ENCODE results near the gene SLC25A19. TPM values are rescaled to one million over a fixed set of nuclear protein-coding genes. Genes with fewer than 3 reads are reported as not detected.

Gene SLC25A19
- total RNA-seq, 2 donors from 2014 or later: 6.1 to 12.6 TPM

GRCh38 chr17:75315541-75316243 lies 26.5 kb upstream of the SLC25A19 start:
- H3K27ac ChIP-seq: no peak overlapping the region

GRCh38 chr17:75313941-75314551 lies 24.8 kb upstream of the SLC25A19 start:
- no peaks in the 10 kb centered on the region for H3K4me1 ChIP-seq (ENCODE audit: control insufficient read depth in 1 of 2, low read depth in 2 of 2)
- H3K36me3 ChIP-seq: peaks cover 17% of the 10 kb centered on the region
- no peaks in the 10 kb centered on the region for H3K27me3 ChIP-seq (replicated peaks; ENCODE audit: insufficient read depth)
- TF ChIP-seq CTCF (IDR thresholded peaks at IDR 0.05): no peak
- no peak for DNase-seq (ENCODE audit: low spot score)
- H3K4me3 ChIP-seq: no peak overlapping the region
- H3K9me3 ChIP-seq: no peaks in the 10 kb centered on the region
- H3K27ac ChIP-seq: peak overlapping the region in 1 of 2 donors; percentile 35
- ATAC-seq (ENCODE audit: insufficient number of reproducible peaks, low FRiP score, low read depth): no peak

More at GRCh38 chr17:75315541-75316243, 26.5 kb upstream of the SLC25A19 start:
- Histone ChIP-seq H3K4me3 (no peak overlapping the region), H3K4me1 (ENCODE audit: control insufficient read depth in 1 of 2, low read depth in 2 of 2) (no peaks in the 10 kb centered on the region), H3K27me3 (replicated peaks; ENCODE audit: insufficient read depth) (no peaks in the 10 kb centered on the region), H3K9me3 (no peaks in the 10 kb centered on the region), H3K36me3 (peaks cover 29% of the 10 kb centered on the region)
- no peak for ATAC-seq (ENCODE audit: insufficient number of reproducible peaks, low FRiP score, low read depth)
- no peak for TF ChIP-seq CTCF (IDR thresholded peaks at IDR 0.05)
- DNase-seq (ENCODE audit: low spot score): no peak

- peak overlapping the region in 1 of 2 donors; percentile 13 for H3K27ac ChIP-seq
- DNase-seq (ENCODE audit: low spot score) (no peak), ATAC-seq (ENCODE audit: insufficient number of reproducible peaks, low FRiP score, low read depth) (peak; percentile 39)
- H3K36me3 ChIP-seq: no peaks in the 10 kb centered on the region
- H3K27me3 ChIP-seq (replicated peaks; ENCODE audit: insufficient read depth): no peaks in the 10 kb centered on the region
- H3K9me3 ChIP-seq: no peaks in the 10 kb centered on the region
- no peak for TF ChIP-seq CTCF (IDR thresholded peaks at IDR 0.05)
- no peak overlapping the region for H3K4me3 ChIP-seq
- no peaks in the 10 kb centered on the region for H3K4me1 ChIP-seq (ENCODE audit: control insufficient read depth in 1 of 2, low read depth in 2 of 2)
Observed at GRCh38 chr17:75308732-75309629, 19.7 kb upstream of the SLC25A19 start.

- DNase-seq (ENCODE audit: low spot score): no peak
Observed at GRCh38 chr17:75307957-75308731, 18.9 kb upstream of the SLC25A19 start.

More at GRCh38 chr17:75307957-75308731, 18.9 kb upstream of the SLC25A19 start:
- no peak for TF ChIP-seq CTCF (IDR thresholded peaks at IDR 0.05)
- Histone ChIP-seq H3K9me3 (no peaks in the 10 kb centered on the region), H3K4me3 (no peak overlapping the region), H3K4me1 (ENCODE audit: control insufficient read depth in 1 of 2, low read depth in 2 of 2) (no peaks in the 10 kb centered on the region), H3K27ac (peak overlapping the region in 1 of 2 donors; percentile 13), H3K27me3 (replicated peaks; ENCODE audit: insufficient read depth) (no peaks in the 10 kb centered on the region), H3K36me3 (no peaks in the 10 kb centered on the region)
- ATAC-seq (ENCODE audit: insufficient number of reproducible peaks, low FRiP score, low read depth): no peak
